RKO (cell line): ENCODE measurements around the gene PTPRJ.
A peak's percentile ranks its signal among the peaks of the same experiment; 100 is the strongest.
"Not testable (repeated sequence)": the region's sequence is repeated elsewhere in the genome, so short reads cannot be mapped to it uniquely, and the experiment has no call there.

Experiments
- DNase-seq: peaks from one replicate; pipeline ENCODE4 v3.0.0-alpha.2; 2016; ENCODE audit warnings: low spot score

Gene PTPRJ

DNA sequence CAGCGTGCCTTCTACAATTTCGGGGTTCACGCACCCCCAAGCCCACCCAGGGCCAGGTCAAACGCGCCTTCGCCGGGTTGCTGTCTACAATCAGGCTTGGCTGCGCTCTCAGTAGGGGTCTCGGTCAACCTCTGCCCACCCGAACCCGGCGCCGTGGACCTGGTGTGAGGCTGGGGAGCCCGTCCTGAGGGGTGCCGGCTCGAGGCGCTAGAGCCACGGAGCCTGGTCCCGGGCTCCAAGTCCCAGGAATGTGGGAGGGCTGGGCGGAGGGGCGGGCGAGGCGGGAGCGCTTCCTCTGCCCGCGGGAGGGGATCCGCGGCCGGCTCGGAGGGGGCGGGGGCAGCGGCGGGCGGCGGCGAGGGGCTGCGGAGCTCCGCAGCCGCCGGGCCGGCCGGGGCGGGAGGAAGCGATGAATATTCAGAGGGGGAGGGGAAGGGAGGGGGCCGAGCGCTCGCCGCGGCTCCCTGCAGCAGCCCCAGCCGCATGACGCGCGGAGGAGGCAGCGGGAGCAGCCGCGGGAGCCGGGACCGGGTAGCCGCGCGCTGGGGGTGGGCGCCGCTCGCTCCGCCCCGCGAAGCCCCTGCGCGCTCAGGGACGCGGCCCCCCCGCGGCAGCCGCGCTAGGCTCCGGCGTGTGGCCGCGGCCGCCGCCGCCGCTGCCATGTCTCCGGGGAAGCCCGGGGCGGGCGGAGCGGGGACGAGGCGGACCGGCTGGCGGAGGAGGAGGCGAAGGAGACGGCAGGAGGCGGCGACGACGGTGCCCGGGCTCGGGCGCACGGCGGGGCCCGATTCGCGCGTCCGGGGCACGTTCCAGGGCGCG lies at the start of gene PTPRJ:
TSS of gene PTPRJ (plus strand) at position 472 of the 819 bp plus-strand sequence. CDS start 354 bp downstream, outside the sequence.
- DNase-seq: peak; percentile 48

DNA sequence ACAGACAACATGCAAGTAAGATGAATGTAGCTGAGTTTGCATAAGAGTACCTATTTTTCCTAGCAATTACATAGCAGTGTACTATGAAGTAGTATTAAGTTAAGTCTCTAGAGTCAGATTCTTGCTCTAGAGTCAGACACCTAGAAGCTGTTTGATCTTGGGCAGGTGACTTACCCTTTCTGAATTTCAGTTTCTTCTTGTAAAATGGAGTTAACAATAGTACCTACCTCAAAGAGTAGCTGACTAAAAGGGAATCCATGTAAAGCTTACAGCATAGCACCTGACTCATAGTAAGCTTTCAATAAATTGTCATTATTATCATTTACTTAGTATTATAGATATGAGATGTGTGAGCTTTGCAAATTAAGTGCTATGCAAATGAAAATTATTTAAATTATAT lies 47.8 kb upstream of the PTPRJ start:
- DNase-seq: no peak

DNA sequence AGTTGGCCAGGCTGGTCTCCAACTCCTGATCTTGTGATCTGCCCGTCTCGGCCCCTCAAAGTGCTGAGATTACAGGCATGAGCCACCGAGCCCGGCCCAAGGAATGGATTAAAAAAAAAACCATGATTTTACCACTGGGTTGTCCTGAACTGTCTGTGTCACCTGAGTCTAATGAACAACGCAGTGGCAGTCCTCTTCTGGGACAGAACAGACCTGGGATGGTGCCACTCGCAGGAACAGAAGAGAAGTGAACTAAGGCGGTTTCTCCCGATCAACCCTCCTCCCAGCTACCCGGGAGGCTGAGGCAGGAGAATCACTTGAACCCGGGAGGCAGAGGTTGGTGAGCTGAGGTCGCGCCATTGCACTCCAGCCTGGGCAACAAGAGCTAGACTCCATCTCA lies 46.6 kb upstream of the PTPRJ start:
- DNase-seq: not testable (repeated sequence)

GRCh38 chr11:47938791-47939560 lies 41.4 kb upstream of the PTPRJ start:
- DNase-seq: no peak

DNA sequence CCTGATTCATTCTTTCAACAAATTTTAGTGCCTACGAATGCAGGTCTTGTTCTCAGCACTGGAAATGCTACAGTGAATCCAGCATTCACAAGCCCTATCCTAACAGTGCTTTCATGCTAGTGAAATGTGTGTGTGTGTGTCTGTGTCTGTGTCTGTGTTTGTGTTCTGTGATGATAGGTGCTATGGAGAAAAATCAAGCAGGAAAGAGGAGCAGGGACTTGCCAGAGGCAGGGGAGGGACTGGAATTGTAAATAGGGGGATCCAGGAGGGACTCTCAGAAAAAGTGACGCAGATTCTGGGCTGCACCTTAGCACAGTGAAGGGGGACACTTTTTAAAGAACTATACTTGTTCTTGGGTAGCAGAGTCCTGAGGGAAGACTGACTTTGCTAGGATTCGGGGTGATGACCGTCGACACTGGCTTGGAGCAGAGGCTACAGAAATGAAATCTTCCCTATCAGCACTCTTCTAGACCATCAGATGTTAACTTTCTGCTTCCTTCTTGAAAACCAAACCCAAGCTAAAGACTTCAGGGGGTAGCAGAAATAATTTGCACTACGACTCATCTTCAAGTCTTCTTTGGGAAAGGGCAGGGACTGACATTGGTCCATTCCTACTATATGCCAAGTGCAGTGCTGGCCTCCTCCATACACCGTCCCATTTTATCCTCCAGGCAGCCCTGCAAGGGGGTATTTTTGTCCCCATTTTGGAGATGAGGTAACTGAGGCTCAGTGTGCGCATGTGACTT lies 39.3 kb upstream of the PTPRJ start:
- no peak for DNase-seq

- DNase-seq: no peak
These were observed 38.3 kb upstream of the PTPRJ start for GRCh38 chr11:47941907-47942558.

GRCh38 chr11:47943721-47944586 lies 36.4 kb upstream of the PTPRJ start:
- no peak for DNase-seq

DNA sequence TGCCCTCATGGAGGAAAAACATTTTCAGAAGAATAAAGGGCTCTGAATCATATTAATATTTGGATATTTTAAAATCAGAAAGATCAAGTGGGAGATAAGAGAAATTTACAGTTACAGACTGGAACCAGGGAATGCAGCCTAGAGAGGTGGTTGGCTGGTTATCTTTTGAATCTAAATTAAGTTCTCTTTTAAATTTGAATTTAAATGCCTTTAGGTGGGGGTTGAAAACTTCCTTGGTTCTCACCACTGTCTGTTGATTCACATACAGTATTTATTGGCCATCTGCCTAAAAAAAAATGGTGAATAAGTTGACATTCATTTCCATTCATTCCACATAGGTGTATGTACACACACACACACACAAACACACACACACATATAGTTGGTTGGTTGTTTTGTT lies 35.7 kb upstream of the PTPRJ start:
- no peak for DNase-seq

GRCh38 chr11:47946682-47947559 lies 33.4 kb upstream of the PTPRJ start:
- DNase-seq: peak; percentile 82

- no peak for DNase-seq
These were observed 32.2 kb upstream of the PTPRJ start for GRCh38 chr11:47948137-47948536.

DNA sequence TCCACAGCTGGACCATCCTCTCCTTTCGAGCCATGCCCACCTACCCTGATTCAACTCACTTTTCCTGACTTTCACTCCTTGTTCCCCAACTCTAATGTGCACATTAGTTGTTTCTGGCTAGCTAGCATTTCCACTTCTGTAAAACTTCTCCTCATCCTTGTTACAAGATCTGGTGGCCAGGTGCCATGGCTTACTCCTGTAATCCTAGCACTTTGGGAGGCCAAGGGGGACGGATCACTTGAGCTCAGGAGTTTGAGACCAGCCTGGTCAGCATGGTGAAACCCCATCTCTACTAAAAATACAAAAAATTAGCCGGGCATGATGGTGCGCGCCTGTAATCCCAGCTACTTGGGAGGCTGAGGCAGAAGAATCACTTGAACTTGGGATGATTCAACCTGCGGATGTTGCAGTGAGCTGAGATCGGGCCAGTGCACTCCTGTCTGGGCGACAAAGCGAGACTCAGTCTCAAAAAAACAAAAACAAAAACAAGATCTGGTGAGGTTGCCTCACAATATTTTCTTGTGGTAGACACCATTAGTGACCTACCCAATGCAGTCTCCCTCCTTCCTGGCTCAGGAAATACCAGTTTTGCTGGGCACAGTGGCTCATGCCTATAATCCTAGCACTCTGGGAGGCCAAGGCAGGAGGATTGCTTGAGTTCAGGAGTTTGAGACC lies 31.2 kb upstream of the PTPRJ start:
- not testable (repeated sequence) for DNase-seq

- no peak for DNase-seq
These were observed 30.0 kb upstream of the PTPRJ start for GRCh38 chr11:47950396-47950795.

GRCh38 chr11:47951504-47951903 lies 28.9 kb upstream of the PTPRJ start:
- not testable (repeated sequence) for DNase-seq

DNA sequence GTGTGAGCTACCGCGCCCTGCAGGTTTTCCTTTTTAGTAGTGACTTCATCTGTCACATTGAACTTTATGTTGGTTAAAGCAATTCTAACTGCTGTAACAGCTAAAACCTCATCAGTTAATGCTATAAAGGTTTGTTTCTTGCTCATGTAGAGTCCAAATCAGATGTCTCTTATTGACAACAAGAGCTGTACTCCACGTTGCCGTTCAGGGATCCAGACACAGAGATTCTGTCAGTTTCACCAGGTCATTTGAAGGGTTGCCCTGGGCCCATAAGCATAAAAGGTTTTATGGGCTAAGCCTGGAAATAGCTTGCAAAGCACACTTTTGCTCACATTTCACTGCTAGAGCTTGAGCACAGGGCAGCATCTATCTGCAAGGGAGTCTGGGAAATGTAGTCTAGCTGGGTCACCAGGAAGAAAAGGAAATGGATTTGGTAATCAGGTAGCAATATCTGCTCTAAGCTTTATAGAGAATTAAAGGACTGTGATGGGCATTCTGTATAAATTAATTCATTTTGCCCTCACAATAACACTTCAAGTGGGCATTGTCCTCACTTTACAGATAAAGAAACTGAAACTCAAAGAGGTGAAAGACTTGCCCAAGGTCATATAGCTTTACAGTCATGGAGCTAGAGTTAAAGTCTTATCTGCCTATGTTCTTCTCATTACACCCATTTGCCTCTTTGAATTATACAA lies 25.2 kb upstream of the PTPRJ start:
- DNase-seq: no peak

DNA sequence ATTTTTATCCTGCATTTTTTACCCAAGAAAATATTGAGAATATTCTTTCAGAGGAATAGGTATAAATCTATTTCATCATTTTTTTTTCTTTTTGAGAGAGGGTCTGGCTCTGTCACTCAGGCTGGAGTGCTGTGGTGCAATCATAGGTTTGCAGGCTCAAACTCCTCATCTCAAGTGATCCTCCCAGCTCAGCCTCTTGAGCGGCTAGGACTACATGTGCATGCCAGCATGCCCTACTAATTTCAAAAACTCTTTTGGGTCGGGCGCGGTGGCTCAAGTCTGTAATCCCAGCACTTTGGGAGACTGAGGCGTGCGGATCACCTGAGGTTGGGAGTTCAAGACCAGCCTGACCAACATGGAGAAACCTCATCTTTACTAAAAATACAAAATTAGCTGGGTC lies 20.3 kb upstream of the PTPRJ start:
- no peak for DNase-seq

GRCh38 chr11:47961383-47961782 lies 19.0 kb upstream of the PTPRJ start:
- DNase-seq: no peak

- no peak for DNase-seq
These were observed 15.8 kb upstream of the PTPRJ start for GRCh38 chr11:47964546-47964945.

DNA sequence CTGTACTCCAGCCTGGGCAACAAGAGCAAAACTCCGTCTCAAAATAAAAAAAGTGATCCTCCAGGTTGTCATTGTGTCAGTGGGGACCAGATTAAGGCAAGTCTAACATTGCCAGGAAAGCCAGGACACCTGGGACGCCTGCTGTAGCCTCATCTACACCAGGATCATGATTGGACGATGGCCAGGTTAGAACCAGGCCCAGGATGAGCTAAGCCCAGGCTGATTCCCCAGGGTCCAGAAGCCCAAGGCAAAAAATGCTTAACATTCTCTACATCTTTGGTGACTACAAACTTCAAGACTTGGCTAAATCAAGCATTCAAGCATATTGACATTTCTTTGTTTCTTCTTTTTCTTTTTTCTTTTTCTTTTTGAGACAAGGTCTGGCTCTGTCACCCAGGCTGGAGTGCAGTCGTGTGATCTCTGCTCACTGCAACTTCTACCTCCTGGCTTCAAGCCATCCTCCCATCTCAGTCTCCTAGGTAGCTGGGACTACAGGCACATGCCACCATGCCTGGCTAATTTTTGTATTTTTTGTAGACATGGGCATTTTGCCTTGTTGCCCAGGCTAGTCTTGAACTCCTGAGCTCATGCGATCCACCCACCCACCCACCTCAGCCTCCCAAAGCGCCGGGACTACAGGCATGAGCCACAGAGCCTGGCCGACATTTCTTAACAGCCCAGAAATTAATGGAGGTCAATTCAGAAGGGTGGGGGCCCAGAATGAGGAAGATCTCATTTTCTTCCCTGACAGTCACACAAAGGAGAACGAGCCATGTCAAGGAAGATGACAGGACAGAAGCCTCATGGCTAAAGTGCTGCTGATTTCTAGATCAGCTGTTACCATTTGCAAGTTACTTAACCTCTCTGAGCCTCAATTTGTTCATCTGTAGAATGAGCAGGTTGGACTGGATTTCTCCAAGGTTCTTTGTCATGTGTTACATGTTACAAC lies 12.5 kb upstream of the PTPRJ start:
- no peak for DNase-seq
